HL-60/S4 (cell line): ENCODE data around the gene TRPT1.

Source experiments
- in situ Hi-C: fragments of 300-500 bp; cut with MboI; formaldehyde crosslinking; loops from 2 replicates; pipeline ENCODE4 v1.14.3; 2022; ENCODE audit warnings: low sequenced_read_pairs

The TRPT1 gene

GRCh38 chr11:64210301-64211020 is 15.5 kb downstream of the TRPT1 start:
- in situ Hi-C loops, result no loop called here

GRCh38 chr11:64209563-64209843 is 16.5 kb downstream of the TRPT1 start:
- in situ Hi-C loops, result no loop called here

- in situ Hi-C loops, result no loop called here
These were observed 17.0 kb downstream of the TRPT1 start for GRCh38 chr11:64208796-64209562.

- in situ Hi-C loops, result no loop called here
These were observed 17.7 kb downstream of the TRPT1 start for GRCh38 chr11:64208086-64208795.

GRCh38 chr11:64207256-64208085 is 18.5 kb downstream of the TRPT1 start:
- in situ Hi-C loops, result no loop called here

- in situ Hi-C loops, result no loop called here
These were observed 19.3 kb downstream of the TRPT1 start, which contains the start of gene FERMT3 for GRCh38 chr11:64206457-64207255. FERMT3 (plus strand) TSS chr11:64206721; CDS start chr11:64207365, 644 bp downstream.

- in situ Hi-C loops, result no loop called here
These were observed 21.5 kb downstream of the TRPT1 start for GRCh38 chr11:64204464-64204989.

GRCh38 chr11:64204080-64204440 is 21.9 kb downstream of the TRPT1 start:
- in situ Hi-C loops, result no loop called here

GRCh38 chr11:64203421-64204079 is 22.4 kb downstream of the TRPT1 start:
- in situ Hi-C loops, result no loop called here

GRCh38 chr11:64202992-64203391 is 23.0 kb downstream of the TRPT1 start:
- in situ Hi-C loops, result no loop called here

- in situ Hi-C loops, result no loop called here
These were observed 24.4 kb downstream of the TRPT1 start for GRCh38 chr11:64201543-64201942.

- in situ Hi-C loops, result no loop called here
These were observed 27.5 kb downstream of the TRPT1 start for GRCh38 chr11:64198511-64198910.

GRCh38 chr11:64196626-64197025 is 29.4 kb downstream of the TRPT1 start:
- in situ Hi-C loops, result no loop called here

GRCh38 chr11:64192434-64192833 is 33.6 kb downstream of the TRPT1 start:
- in situ Hi-C loops, result no loop called here

- in situ Hi-C loops, result no loop called here
These were observed 39.4 kb downstream of the TRPT1 start for GRCh38 chr11:64186492-64187165.

GRCh38 chr11:64185693-64186491 is 40.1 kb downstream of the TRPT1 start, which contains the start of gene STIP1:
STIP1 (plus strand) TSS chr11:64186171; CDS start chr11:64186262, 91 bp downstream.
- in situ Hi-C loops, result no loop called here

GRCh38 chr11:64185175-64185692 is 40.8 kb downstream of the TRPT1 start:
- in situ Hi-C loops, result no loop called here

GRCh38 chr11:64183890-64184289 is 42.1 kb downstream of the TRPT1 start:
- in situ Hi-C loops, result no loop called here
